Mucosa of stomach (tissue), 1 donor: ENCODE results near the gene COPS2.

Experiments
- H3K27me3 ChIP-seq: one replicate; pipeline ENCODE4 v1.7.0; 2013; ENCODE audit warnings: mild to moderate bottlenecking, low read length; ENCODE audit not compliant: control insufficient read depth, insufficient read depth
- H3K36me3 ChIP-seq: one replicate; pipeline ENCODE4 v1.7.0; 2013; ENCODE audit warnings: low read length; ENCODE audit not compliant: control insufficient read depth, insufficient read depth
- H3K4me1 ChIP-seq: one replicate; pipeline ENCODE4 v1.7.0; 2013; ENCODE audit warnings: mild to moderate bottlenecking, low read length; ENCODE audit not compliant: control insufficient read depth, insufficient read depth
- H3K4me3 ChIP-seq: one replicate; pipeline ENCODE4 v1.7.0; 2013; ENCODE audit warnings: low read length
- H3K9ac ChIP-seq: one replicate; pipeline ENCODE4 v1.7.0; 2013; ENCODE audit warnings: mild to moderate bottlenecking, low read length, moderate library complexity
- H3K9me3 ChIP-seq: one replicate; pipeline ENCODE4 v1.7.0; 2013; ENCODE audit warnings: mild to moderate bottlenecking, low read length, moderate library complexity; ENCODE audit not compliant: control insufficient read depth
- donor health status: Pancreatic carcinoma.

Gene COPS2

DNA sequence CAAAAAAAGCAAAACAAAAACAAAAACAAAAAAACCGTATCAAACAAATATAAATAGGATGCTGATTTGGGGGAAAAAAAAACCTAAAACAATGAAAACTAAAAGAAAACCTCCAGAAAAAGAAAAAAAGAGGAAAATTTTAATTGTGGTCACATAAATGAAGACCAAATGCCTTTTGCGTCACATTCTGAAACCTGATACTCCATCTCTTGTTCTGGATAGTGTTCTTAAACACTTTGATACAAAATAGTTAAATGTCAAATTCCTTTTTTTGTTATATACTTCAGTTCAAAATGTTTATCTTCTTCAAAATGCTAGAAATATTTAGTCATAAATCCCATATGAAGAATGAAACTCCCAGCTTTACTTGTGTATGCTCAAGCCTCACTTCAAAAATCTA is 31.0 kb downstream of the COPS2 start:
- Histone ChIP-seq H3K27me3 (no peaks in the 10 kb centered on the region), H3K4me1 (no peaks in the 10 kb centered on the region), H3K4me3 (no peak overlapping the region), H3K9ac (no peak overlapping the region), H3K36me3 (no peaks in the 10 kb centered on the region), H3K9me3 (no peaks in the 10 kb centered on the region)

DNA sequence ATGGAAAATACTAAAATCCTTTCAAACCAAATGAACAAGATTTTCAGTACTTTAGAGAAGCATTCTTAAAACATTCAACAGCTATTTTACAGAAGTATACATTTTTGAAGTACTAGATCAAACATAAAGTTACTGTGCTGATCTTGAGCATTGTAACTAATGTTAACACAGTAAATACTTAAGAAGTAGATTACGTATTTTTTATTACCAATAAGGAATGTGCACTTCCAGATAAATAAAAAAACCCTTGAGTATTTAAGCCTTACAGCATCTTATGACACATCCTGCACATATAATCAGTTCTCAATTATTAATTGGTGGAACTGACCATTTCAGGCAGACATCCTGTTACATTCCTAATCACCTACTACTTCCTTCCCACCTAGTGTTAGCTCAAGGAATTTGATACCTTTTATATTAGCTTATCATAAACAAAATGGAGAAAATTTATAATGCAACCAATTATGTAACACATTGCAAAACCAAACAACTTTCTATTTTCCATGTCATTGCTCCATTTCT is 32.8 kb downstream of the COPS2 start:
- H3K4me1 ChIP-seq: no peaks in the 10 kb centered on the region
- no peak overlapping the region for H3K9ac ChIP-seq
- H3K9me3 ChIP-seq: no peaks in the 10 kb centered on the region
- H3K4me3 ChIP-seq: no peak overlapping the region
- no peaks in the 10 kb centered on the region for H3K36me3 ChIP-seq
- no peaks in the 10 kb centered on the region for H3K27me3 ChIP-seq

DNA sequence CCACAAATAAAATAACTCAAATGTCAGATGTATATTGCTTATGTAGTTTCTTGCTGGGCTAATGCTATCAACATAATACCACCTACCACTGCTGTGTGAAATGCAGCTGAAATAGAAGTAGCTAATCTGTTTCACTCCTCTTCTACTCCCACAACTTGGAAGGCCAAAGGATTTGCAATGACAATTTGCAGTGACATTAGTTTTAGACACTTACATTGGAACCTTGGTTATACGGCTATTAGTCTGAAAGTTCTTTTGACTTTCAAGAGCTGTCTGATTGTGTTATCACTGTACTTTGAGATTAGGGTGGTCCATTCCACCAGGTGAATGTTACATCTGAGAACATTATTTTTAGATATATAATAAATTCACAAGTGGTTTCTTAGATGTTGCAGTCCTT is 33.5 kb downstream of the COPS2 start:
- Histone ChIP-seq H3K27me3 (no peaks in the 10 kb centered on the region), H3K9ac (no peak overlapping the region), H3K4me3 (no peak overlapping the region), H3K9me3 (no peaks in the 10 kb centered on the region), H3K36me3 (no peaks in the 10 kb centered on the region), H3K4me1 (no peaks in the 10 kb centered on the region)

DNA sequence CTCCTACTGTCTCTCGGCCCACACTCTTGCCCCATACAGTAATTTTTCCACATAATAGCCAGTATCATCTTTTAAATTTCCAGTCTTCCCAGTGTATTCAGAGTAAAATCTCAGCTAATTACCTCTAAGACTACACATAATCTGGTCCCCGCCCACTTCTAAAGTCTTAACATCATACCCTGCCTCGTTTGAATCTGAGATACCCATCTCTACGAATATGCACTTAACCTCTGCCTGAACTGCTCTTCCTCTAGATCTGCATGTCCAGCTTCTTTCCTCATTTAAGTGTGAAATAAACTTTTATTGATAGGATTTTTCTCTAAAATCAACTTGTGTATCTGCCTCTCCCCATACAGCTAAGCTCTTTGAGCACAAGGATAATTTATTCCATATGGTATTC is 34.6 kb downstream of the COPS2 start:
- Histone ChIP-seq H3K4me1 (no peaks in the 10 kb centered on the region), H3K9ac (no peak overlapping the region), H3K4me3 (no peak overlapping the region), H3K27me3 (no peaks in the 10 kb centered on the region), H3K9me3 (no peaks in the 10 kb centered on the region), H3K36me3 (no peaks in the 10 kb centered on the region)

DNA sequence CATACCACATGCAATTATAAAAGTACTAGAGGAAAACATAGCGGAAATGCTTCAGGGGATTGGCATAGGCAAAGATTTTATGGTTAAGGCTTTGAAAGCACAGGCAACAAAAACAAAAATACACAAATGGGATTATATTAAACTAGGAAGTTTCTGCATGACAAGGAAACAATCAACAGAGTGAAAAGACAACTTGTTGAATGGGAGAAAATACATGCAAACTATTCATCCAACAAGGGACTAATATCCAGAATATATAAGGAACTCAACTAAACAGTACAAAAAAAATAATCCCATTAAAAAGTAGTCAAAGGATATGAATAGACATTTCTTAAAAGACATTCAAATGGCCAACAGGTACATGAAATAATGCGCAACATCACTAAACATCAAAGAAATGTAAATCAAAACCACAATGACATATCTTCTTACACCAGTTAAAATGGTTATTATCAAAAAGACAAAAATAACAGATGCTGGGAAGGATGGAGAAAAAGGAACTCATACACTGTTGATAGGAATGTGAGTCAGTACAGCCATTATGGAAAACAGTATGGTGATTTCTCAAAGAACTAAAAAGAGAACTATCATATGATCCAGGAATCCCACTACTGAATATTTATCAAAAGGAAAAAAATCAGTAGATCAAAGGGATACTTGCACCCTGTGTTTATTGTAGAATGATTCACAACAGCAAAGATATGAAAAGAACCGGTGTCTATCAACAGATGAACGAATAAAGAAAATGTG is 39.1 kb downstream of the COPS2 start:
- H3K9me3 ChIP-seq: no peaks in the 10 kb centered on the region
- no peaks in the 10 kb centered on the region for H3K4me1 ChIP-seq
- H3K9ac ChIP-seq: no peak overlapping the region
- no peaks in the 10 kb centered on the region for H3K27me3 ChIP-seq
- no peaks in the 10 kb centered on the region for H3K36me3 ChIP-seq
- H3K4me3 ChIP-seq: no peak overlapping the region

DNA sequence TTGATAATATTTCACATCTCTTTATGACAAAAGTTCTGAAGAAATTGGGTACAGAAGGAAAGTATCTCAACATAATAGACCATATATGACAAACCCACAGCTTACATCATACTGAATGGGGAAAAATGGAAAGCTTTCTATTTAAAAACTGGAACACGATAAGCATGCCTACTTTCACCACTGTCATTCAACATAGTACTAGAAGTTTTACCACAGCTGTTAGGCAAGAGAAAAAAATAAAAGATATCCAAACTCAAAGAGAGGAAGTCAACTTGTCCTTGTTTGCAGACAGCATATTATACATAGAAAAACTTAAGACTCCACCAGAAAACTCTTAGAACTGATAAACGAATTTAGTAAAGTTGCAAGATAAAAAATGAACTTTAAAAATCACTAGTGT is 40.3 kb downstream of the COPS2 start:
- no peaks in the 10 kb centered on the region for H3K4me1 ChIP-seq
- H3K4me3 ChIP-seq: no peak overlapping the region
- H3K9ac ChIP-seq: no peak overlapping the region
- no peaks in the 10 kb centered on the region for H3K36me3 ChIP-seq
- no peaks in the 10 kb centered on the region for H3K27me3 ChIP-seq
- no peaks in the 10 kb centered on the region for H3K9me3 ChIP-seq

DNA sequence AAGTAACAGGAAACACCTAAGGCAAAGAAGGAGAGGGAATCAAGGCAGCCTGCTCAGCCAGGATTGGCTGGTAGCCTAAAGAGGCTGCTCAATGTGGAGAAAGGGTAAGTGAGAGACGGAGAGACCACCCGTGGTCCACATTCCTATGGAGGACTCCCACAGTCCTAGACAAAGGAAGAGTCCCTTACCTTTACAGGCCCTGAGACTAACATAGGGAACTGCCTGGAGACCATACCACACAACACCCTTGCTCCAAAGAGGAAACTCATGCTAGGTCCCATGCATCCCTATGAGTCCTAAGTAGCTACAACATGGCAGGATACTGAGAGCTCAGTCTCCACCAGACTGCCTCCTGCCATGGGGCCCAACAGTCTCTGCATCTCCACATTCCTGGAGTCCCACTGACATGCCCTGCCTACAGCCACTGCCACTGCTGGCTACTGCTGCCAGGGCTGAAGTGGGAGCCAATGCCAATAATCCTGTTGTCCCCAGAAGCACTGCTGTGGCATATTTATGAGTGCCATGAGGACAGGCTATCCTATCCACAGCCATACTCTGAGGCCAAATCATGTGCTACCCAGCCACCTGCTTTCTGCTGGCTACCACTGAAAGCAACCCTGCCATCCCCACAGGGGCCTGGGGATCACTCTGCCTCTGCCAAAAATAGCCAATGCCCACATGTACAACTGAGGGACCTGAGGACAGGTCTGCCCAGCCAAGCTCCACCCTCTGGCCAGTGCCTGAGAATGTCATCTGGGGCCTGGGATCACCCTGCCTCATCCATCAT is 45.0 kb downstream of the COPS2 start:
- Histone ChIP-seq H3K9ac (no peak overlapping the region), H3K4me3 (no peak overlapping the region), H3K9me3 (no peaks in the 10 kb centered on the region), H3K4me1 (no peaks in the 10 kb centered on the region), H3K27me3 (no peaks in the 10 kb centered on the region), H3K36me3 (no peaks in the 10 kb centered on the region)

DNA sequence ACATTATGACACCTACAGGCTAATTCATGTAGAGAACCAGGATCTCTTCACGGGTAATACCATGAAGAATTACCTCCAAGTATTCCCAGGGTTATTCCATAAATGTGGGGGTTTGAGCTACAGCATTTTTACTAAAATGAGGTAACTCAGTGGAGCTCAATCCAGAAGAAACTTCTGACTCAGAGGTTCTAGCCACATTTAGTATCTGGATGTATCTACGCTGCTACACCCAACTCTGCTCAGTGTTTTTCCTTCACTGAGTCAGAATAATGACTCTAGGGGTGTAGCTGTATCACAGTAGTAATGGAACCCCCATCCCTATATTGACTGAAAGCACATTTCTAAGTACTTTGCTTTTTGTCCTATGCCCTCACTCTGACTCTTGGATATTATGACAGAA is 52.4 kb downstream of the COPS2 start:
- H3K4me1 ChIP-seq: no peaks in the 10 kb centered on the region
- no peaks in the 10 kb centered on the region for H3K27me3 ChIP-seq
- no peaks in the 10 kb centered on the region for H3K9me3 ChIP-seq
- H3K9ac ChIP-seq: no peak overlapping the region
- H3K36me3 ChIP-seq: no peaks in the 10 kb centered on the region
- H3K4me3 ChIP-seq: no peak overlapping the region

DNA sequence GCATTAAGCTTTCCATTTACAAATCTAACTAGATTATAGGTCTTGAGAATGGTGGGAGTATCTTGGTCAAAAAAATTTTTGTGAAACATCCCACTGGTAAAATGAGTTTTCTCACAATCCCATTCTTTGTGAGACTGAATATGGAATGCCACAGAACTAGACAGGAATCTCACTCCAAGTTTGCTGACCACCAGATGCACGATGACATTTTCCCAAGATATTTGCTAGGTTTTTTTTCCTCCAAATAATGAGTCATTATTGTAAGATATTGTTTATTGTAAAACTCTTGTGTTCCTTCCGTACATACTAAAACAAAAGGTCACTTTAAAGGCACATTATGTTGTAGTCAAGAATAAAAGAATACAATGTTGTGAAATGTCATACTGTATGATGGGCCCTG is 53.9 kb downstream of the COPS2 start:
- no peaks in the 10 kb centered on the region for H3K4me1 ChIP-seq
- H3K9ac ChIP-seq: no peak overlapping the region
- H3K9me3 ChIP-seq: no peaks in the 10 kb centered on the region
- no peak overlapping the region for H3K4me3 ChIP-seq
- no peaks in the 10 kb centered on the region for H3K36me3 ChIP-seq
- no peaks in the 10 kb centered on the region for H3K27me3 ChIP-seq

DNA sequence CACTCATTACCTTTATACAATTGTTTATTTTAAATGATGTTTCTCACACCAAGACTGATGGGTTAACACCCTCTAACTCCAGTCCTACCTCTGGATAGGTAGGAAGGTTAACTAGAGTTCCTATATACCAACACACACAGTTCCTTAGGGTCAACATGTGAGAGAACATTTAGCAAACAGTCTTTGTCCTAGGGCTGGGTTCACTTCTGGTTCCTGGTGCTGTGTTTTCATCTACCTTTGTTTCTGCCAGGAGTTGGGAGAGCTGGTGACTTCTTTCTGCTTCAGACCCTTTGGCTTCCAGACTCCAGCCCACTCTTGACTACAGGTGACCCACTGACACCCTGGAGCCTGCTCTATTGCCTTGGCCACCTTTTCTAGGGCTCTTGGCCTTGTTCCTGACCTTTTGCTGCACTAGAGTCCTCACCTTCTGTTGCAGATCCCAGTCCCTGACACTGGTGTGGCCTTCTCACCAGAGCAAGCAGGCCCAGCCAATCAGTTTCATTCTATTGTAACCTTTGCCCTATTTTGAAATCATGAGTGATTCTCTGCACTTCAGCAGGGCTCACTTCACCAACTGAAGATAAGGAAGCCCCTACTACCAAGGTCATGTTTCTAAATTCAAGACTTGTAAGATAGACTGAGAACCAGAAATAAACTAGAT is 59.2 kb downstream of the COPS2 start:
- Histone ChIP-seq H3K9ac (no peak overlapping the region), H3K36me3 (no peaks in the 10 kb centered on the region), H3K4me3 (no peak overlapping the region), H3K27me3 (no peaks in the 10 kb centered on the region), H3K9me3 (no peaks in the 10 kb centered on the region), H3K4me1 (peaks cover 7% of the 10 kb centered on the region)

DNA sequence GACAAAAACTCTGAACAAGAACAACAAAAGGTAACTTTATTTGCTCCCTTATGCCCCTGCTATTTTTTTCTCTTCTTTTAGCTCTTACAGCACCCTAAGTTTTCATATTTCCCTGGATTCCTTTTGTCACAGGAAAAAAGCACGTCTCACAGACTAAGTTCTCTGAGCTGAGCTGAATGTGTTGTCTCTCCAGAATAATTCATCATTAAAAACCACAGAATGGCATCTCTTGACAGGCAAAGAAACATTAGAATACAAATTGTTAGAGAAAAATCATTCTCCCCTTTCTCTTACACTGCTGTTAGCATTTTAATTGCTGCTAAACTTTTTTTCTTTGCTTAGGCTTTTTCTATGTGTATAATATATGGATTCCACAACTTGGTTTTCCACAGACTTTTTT is 60.5 kb downstream of the COPS2 start:
- H3K36me3 ChIP-seq: no peaks in the 10 kb centered on the region
- H3K27me3 ChIP-seq: no peaks in the 10 kb centered on the region
- peaks cover 7% of the 10 kb centered on the region for H3K4me1 ChIP-seq
- no peak overlapping the region for H3K9ac ChIP-seq
- no peak overlapping the region for H3K4me3 ChIP-seq
- H3K9me3 ChIP-seq: no peaks in the 10 kb centered on the region
